H7 (cell line): Measurements from ENCODE around the gene NFIB. TPM values are rescaled to one million over a fixed set of nuclear protein-coding genes. Genes with fewer than 3 reads are reported as not detected.

Source experiments
- DNase-seq: peaks from one replicate; pipeline ENCODE4 v3.0.0; 2012
- H3K27me3 ChIP-seq: 2 replicates; pipeline ENCODE4 v1.6.0; 2011; ENCODE audit warnings: mild to moderate bottlenecking, low read length; ENCODE audit not compliant: control insufficient read depth, insufficient read depth
- H3K36me3 ChIP-seq: replicated peaks from 2 replicates; pipeline ENCODE4 v1.5.1; 2011; ENCODE audit warnings: low read length; ENCODE audit not compliant: control insufficient read depth, insufficient read depth
- H3K4me3 ChIP-seq: 2 replicates; pipeline ENCODE4 v1.5.1; 2011; ENCODE audit warnings: low read depth, mild to moderate bottlenecking, control low read depth, low read length, moderate library complexity; ENCODE audit not compliant: insufficient read depth
- total RNA-seq: library from RNA; depleted of rRNA; stranded (reverse); fragments of >200 nt; shearing (Covaris generic); gene quantifications from 2 replicates; pipeline ENCODE4 v1.2.3, GENCODE V29; 2014

The NFIB gene
- total RNA-seq, 1 experiment from 2014 or later, result 5.0 TPM

- H3K4me3 ChIP-seq, result no peak overlapping the region
- H3K27me3 ChIP-seq, result no peaks in the 10 kb centered on the region
- no peaks in the 10 kb centered on the region for H3K36me3 ChIP-seq
- no peak for DNase-seq
Measured at GRCh38 chr9:14144215-14144614, 169.7 kb downstream of the NFIB start.

GRCh38 chr9:14141699-14142098 is 172.2 kb downstream of the NFIB start:
- Histone ChIP-seq H3K4me3 (no peak overlapping the region), H3K27me3 (no peaks in the 10 kb centered on the region), H3K36me3 (no peaks in the 10 kb centered on the region)
- no peak for DNase-seq

DNA sequence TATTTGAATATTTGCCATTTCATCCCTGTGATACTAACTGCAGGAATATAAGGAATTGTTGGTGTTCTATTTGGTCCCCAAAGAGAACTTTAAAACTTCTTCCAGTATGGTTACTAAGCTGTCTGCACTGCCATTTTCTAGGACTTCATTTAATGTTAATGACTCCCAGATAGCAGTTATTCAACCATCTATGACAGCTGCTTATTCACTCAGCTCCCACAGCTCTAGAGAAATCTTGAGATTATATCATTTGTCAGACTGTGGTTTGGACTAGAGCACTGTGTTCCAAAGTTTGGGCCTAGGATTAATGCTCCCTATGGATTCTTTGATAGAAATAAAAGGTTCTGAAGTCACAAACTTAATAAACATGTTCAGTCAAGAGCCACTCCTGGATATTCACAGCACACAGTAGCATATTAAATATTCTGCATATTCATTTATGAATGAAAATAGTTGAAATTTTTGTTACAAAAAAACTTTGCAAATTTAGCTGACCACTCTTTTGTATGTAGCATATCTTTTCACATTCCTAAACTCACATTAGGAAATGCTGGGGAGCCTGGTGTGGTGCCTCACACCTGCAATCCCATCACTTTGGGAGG is 173.7 kb downstream of the NFIB start:
- Histone ChIP-seq H3K36me3 (no peaks in the 10 kb centered on the region), H3K4me3 (no peak overlapping the region), H3K27me3 (no peaks in the 10 kb centered on the region)
- no peak for DNase-seq

- no peaks in the 10 kb centered on the region for H3K27me3 ChIP-seq
- no peaks in the 10 kb centered on the region for H3K36me3 ChIP-seq
- H3K4me3 ChIP-seq, result no peak overlapping the region
- no peak for DNase-seq
Measured at GRCh38 chr9:14139287-14139686, 174.7 kb downstream of the NFIB start.

DNA sequence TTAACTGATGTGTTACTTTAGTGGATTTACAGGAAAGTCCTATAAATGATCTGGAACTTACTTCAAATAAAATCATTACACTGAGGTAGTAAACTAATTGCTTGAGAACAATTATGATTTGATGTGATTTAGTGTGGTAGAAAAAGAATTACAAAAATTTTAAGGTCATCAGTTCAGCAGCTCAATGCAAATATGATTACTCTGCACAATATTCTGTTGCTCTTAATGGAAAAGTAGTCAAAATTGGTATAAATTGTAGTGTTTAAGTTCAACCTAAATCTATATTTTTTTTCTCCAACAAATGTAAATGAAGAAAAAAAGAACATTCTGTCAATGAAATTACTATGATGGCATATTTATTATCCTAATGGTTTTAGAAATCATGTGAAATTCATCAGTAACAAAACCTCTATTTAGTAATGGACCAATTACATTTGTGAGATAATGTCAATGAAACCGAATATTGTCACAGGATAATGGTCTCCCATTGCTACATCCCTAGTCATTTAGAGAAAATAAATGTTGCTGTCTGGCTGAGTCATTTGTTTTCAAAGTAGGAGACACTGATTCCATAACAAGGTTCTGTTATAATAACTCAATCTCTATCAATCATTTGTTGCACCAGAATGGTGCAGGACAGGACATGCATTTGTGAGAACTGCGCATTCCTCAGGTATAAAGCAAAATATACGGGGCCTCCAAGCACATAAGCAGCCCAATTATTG is 177.1 kb downstream of the NFIB start:
- Histone ChIP-seq H3K27me3 (no peaks in the 10 kb centered on the region), H3K36me3 (no peaks in the 10 kb centered on the region), H3K4me3 (no peak overlapping the region)
- no peak for DNase-seq

DNA sequence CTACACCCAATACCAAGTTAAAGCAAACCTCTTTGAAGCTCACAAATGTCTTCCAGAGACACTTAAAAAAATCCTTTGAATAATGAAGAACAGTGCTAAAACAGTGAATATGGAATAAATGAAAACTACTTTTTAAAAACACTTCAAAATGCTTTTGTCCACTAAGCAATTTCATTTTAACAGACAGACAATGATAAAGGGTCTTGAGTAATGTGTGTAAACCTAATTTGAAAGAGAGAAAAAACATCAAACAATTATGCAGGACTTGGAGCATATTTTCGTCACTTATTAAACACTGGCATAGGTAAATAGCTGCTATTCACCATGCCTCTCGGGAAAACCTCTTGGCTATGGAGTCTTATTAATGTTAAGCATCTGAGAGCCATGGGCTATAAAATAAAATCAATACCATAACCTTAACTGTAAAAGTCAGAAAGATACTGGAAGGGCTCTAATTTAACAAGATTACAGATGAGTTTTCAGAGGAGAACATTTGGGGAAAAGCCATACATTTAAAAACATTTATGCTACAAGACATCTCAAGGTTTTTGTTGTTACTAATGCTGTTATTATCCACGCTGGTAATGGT is 177.8 kb downstream of the NFIB start:
- Histone ChIP-seq H3K27me3 (no peaks in the 10 kb centered on the region), H3K36me3 (no peaks in the 10 kb centered on the region), H3K4me3 (no peak overlapping the region)
- DNase-seq, result no peak

DNA sequence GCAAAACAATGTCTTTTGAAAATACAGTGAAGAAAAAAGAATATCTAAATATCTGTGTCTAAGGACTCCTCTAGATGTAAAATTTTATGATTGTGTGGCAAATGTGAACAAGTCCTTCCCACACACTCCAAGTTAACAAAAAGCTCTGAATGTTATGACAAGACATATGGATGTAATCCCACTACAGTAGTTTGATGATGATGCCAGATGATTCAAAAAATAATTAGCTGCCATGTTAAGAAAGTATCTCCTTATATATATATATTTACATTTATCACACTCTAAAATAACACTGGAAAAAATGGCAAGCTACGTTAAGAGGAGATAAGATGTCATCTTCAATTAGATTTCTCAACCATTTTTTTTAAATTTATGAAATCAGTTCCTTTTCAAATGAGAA is 178.5 kb downstream of the NFIB start:
- Histone ChIP-seq H3K27me3 (no peaks in the 10 kb centered on the region), H3K4me3 (no peak overlapping the region), H3K36me3 (no peaks in the 10 kb centered on the region)
- DNase-seq, result no peak

DNA sequence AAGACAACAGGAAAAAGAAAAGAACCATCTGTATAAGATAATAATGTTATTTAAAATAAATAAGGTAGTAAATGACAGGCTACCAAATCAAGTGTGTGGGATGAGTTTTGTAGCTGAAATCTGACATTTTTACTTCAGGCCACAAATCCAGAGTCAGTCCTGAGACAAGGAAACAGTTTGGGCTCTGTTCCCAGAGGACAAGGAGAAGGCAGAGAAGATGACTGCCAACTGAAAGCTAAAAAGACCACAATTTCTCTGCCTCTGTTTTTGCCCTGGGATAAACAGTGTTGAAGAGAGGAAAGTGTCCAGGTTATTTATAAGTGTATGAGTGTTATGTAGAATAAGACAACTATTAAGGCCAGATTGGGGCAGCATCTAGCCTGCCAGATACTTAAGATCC is 180.5 kb downstream of the NFIB start:
- no peak for DNase-seq
- Histone ChIP-seq H3K27me3 (no peaks in the 10 kb centered on the region), H3K4me3 (no peak overlapping the region), H3K36me3 (no peaks in the 10 kb centered on the region)

DNA sequence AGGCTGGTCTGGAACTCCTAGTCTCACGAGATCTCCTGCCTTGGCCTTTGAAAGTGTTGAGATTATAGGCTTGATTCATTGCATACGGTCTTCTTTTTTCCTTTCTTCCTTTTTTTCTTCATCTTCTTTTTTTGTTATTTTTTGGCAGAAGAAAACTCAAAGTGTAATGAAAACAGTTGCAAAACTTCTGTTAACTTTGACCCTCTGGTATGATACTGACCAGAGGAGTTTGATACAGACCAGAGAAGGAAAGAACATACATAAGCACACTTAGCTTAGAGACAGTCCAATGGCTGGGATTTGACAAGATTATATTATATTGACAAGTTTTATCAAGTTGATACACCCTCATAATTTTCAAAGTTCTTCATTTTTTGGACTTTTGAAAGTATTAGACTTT is 181.2 kb downstream of the NFIB start:
- H3K4me3 ChIP-seq, result no peak overlapping the region
- H3K36me3 ChIP-seq, result no peaks in the 10 kb centered on the region
- no peak for DNase-seq
- H3K27me3 ChIP-seq, result no peaks in the 10 kb centered on the region

DNA sequence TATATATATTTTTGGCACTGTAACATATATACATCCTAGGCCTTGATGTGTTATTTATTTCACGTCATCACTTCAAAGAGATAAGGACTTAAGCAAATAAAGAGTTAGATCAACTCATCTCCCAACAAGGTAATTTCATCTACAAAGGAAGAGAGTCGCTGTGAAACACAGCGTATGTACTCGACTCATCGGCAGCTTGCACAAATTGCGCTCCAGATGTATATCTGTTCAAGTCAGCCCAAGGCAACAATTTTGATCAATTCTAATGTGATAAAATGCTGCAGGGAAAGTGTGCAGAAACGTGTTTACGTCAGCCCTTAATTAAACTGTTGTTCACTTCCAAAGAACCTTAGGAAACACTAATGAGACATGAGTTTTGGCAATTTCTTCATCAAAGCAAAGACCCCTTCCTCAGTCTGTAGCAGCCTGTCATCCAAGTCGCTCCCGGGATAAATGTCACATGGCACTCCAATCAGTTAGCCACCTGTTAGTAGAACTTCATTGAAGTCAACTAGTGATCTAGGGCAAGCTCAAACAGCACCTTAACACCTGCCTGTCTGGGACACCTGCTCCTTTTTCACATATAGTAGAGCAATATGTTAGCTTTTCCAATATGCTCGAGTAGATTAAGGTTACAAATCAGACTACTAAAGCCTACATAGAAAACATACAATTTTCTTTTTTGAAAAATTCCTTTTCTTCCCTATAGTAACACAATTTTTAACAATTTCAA is 182.4 kb downstream of the NFIB start:
- Histone ChIP-seq H3K4me3 (no peak overlapping the region), H3K27me3 (no peaks in the 10 kb centered on the region), H3K36me3 (no peaks in the 10 kb centered on the region)
- no peak for DNase-seq

DNA sequence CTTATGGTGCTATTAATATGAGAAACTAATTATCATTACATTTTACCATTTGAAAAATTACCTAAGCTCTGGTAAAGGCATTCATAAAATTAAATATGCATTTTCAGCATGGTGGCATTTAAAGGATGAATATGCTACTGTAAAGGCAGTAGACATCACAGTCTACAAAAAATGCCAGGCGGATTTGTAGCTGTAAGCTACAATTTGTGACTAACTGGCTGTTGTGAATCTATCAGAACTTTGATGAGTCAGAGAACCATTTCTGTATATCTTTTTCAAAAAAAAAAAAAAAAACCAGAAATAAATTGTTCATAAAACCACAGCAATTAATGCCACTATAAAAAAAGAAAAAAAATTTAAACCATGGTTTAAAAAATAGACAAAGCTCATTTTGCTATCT is 186.3 kb downstream of the NFIB start:
- no peaks in the 10 kb centered on the region for H3K27me3 ChIP-seq
- H3K4me3 ChIP-seq, result no peak overlapping the region
- H3K36me3 ChIP-seq, result no peaks in the 10 kb centered on the region
- DNase-seq, result no peak

DNA sequence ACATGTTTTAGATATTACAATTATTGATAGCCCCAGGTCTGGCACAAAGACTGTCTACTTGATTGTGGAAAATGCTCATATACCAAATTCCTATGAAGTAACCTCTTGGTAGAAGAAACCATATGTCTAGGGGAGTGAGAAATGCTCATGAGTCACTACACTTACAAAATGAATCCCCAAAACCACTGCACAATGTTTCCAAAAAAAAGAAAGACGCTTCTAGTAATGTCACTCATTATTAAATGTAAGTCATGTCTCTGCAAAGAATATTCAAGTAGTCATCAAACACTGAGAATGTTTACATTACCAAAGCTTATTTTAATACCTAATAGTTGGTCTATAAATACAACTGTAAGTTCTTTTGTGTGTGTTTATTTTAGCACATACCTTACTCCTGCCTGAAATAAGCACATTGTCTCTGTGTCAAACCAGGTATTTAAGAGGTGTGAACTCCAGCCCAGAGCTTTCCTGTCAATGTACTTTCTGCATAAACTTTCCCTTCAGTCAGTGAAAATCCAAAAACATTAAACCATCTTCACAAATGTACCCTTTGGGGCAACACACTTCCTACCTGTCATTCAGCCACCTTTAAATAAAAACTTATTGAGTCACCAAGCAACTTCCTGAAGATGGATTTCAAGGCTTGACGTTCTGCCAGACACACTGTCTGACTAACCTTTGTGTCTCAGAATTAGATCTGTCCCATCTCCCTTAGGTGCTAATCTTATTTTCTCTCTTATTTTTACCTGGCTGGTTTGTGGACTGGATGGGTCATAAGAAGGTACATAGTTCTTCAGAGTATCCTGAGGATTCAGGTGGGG is 194.0 kb downstream of the NFIB start:
- Histone ChIP-seq H3K4me3 (no peak overlapping the region), H3K36me3 (no peaks in the 10 kb centered on the region), H3K27me3 (no peaks in the 10 kb centered on the region)
- no peak for DNase-seq

DNA sequence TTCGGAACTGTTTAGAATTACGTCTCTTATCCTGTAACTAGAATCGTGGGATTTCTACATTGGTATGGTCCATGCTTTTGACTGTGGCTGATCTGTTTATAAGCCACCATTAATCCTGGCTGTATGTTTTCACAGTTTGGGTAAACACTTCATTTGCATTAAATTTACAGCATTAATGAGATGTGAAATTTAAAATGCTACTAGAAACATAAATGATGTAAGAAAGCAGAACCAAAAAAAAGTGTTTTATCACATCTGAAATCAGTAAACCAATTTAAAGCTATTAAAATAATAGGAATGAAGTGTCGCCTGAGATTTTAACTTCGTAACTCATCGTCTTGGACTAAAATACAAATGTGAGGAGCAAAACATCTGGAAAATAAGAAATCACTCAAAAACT is 201.7 kb downstream of the NFIB start:
- no peak for DNase-seq
- Histone ChIP-seq H3K4me3 (no peak overlapping the region), H3K36me3 (no peaks in the 10 kb centered on the region)

GRCh38 chr9:14111696-14112095 is 202.2 kb downstream of the NFIB start:
- no peaks in the 10 kb centered on the region for H3K27me3 ChIP-seq
- H3K36me3 ChIP-seq, result no peaks in the 10 kb centered on the region
- DNase-seq, result no peak
- no peak overlapping the region for H3K4me3 ChIP-seq

More for the DNA sequence above, 201.7 kb downstream of the NFIB start:
- no peaks in the 10 kb centered on the region for H3K27me3 ChIP-seq
